ENCODE results near the gene PRKN.

DNA sequence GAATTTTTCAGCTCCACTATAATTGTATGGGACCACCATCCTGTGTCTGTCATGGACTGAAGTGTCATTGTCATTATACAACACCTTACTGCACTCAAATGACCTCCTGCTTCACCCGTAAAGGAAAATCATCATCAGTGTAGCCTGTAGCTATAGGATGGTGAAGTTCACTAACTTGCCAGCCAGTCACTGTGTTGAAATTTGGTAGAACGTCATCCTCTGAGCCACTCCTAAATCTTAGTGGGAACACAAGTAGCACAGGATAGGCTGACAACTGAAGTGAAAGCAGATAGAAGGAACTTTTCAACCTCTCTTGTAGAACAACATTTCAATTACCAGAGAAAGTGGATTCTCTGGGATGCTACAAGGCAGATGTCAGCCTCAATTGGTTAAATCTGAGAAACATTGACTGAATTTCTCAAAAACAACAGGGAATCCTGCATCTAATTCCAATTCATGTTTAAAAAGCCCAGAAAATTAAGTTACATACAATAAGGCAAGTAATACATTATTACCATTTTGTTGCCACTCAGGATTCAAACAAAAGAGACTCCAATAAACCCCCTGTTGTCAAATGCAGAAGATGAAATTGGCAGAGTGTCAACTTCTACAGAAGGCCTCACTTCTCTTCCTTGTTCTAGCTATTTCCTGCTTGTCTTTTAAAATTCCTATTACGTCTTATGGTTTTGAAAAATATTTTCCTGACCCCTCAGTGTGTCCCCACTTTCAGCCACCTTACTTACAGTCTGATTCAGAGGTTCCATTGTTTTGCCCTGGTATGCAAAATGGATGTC lies 805.8 kb downstream of the PRKN start:
- TF ChIP-seq, protein P1, sequence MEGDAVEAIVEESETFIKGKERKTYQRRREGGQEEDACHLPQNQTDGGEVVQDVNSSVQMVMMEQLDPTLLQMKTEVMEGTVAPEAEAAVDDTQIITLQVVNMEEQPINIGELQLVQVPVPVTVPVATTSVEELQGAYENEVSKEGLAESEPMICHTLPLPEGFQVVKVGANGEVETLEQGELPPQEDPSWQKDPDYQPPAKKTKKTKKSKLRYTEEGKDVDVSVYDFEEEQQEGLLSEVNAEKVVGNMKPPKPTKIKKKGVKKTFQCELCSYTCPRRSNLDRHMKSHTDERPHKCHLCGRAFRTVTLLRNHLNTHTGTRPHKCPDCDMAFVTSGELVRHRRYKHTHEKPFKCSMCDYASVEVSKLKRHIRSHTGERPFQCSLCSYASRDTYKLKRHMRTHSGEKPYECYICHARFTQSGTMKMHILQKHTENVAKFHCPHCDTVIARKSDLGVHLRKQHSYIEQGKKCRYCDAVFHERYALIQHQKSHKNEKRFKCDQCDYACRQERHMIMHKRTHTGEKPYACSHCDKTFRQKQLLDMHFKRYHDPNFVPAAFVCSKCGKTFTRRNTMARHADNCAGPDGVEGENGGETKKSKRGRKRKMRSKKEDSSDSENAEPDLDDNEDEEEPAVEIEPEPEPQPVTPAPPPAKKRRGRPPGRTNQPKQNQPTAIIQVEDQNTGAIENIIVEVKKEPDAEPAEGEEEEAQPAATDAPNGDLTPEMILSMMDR (IDR thresholded peaks at IDR 0.05; ENCODE audit: insufficient read depth, low read length) = no peak
- TF ChIP-seq, protein P2, sequence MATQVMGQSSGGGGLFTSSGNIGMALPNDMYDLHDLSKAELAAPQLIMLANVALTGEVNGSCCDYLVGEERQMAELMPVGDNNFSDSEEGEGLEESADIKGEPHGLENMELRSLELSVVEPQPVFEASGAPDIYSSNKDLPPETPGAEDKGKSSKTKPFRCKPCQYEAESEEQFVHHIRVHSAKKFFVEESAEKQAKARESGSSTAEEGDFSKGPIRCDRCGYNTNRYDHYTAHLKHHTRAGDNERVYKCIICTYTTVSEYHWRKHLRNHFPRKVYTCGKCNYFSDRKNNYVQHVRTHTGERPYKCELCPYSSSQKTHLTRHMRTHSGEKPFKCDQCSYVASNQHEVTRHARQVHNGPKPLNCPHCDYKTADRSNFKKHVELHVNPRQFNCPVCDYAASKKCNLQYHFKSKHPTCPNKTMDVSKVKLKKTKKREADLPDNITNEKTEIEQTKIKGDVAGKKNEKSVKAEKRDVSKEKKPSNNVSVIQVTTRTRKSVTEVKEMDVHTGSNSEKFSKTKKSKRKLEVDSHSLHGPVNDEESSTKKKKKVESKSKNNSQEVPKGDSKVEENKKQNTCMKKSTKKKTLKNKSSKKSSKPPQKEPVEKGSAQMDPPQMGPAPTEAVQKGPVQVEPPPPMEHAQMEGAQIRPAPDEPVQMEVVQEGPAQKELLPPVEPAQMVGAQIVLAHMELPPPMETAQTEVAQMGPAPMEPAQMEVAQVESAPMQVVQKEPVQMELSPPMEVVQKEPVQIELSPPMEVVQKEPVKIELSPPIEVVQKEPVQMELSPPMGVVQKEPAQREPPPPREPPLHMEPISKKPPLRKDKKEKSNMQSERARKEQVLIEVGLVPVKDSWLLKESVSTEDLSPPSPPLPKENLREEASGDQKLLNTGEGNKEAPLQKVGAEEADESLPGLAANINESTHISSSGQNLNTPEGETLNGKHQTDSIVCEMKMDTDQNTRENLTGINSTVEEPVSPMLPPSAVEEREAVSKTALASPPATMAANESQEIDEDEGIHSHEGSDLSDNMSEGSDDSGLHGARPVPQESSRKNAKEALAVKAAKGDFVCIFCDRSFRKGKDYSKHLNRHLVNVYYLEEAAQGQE (IDR thresholded peaks at IDR 0.05; ENCODE audit: insufficient replicate concordance, low read depth) = no peak
